ENCODE data around the gene LTB4R.
A peak's percentile ranks its signal among the peaks of the same experiment; 100 is the strongest.

LTB4R gene

DNA sequence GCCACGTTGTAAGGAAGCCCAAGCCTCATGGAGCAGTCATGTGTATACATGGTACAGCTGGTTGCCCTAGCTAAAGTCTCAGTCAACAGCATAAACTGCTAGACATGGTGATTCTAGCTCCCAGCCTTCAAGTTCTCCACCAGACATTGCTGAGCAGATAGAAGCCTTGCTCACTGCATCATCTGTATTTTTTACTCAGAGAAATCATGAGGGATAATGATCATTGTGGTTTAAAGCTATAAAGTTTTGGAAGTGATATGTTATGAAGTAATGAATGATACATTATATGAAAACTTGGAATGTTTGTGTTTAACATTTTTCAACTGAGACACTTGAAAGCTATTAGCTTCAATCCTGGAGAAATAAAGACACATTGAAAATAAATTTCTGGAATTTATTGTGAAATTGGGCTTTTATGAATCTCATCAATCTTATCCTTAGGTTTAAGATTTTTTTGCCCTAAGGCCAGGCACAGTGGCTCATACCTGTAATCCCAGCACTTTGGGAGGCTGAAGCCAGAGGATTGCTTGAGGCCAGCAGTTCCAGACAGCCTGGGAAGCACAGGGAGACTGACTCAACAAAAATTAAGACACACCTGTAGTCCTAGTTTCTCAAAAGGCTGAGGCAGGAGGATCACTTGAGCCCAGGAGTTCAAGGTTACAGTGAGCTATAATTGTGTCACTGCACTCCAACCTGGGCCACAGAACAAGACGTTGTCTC lies 51.1 kb downstream of the LTB4R start:
- TF ChIP-seq, protein P1, sequence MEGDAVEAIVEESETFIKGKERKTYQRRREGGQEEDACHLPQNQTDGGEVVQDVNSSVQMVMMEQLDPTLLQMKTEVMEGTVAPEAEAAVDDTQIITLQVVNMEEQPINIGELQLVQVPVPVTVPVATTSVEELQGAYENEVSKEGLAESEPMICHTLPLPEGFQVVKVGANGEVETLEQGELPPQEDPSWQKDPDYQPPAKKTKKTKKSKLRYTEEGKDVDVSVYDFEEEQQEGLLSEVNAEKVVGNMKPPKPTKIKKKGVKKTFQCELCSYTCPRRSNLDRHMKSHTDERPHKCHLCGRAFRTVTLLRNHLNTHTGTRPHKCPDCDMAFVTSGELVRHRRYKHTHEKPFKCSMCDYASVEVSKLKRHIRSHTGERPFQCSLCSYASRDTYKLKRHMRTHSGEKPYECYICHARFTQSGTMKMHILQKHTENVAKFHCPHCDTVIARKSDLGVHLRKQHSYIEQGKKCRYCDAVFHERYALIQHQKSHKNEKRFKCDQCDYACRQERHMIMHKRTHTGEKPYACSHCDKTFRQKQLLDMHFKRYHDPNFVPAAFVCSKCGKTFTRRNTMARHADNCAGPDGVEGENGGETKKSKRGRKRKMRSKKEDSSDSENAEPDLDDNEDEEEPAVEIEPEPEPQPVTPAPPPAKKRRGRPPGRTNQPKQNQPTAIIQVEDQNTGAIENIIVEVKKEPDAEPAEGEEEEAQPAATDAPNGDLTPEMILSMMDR (IDR thresholded peaks at IDR 0.05; ENCODE audit: low read depth, low read length) = no peak
- no peak overlapping the region for H3K4me3 ChIP-seq (ENCODE audit: low read depth, low read length)

DNA sequence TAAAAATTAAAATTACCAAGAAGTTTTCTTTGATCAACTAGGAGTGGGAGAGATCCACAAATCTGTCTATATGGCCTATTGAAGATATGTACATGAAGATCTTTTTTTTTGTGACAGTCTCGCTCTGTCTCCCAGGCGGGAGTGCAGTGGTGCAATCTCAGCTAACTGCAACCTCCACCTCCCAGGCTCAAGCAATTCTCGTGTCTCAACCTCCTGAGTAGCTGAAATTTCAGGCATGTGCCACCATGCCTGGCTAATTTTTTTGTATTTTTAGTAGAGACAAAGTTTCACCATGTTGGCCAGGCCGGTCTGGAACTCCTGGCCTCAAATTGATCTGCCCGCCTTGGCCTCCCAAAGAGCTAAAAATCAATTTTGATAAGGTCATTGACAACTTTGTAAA lies 52.1 kb downstream of the LTB4R start:
- H3K4me3 ChIP-seq (ENCODE audit: low read depth, low read length) = no peak overlapping the region
- TF ChIP-seq, protein P1 (IDR thresholded peaks at IDR 0.05; ENCODE audit: low read depth, low read length) = no peak

- TF ChIP-seq, protein P1 (IDR thresholded peaks at IDR 0.05; ENCODE audit: low read depth, low read length) = no peak
- H3K4me3 ChIP-seq (ENCODE audit: low read depth, low read length) = no peak overlapping the region
Observed at GRCh38 chr14:24364841-24365240, 53.5 kb downstream of the LTB4R start.

- peak overlapping the region; percentile 51 for H3K4me3 ChIP-seq (ENCODE audit: low read depth, low read length)
- TF ChIP-seq, protein P1 (IDR thresholded peaks at IDR 0.05; ENCODE audit: low read depth, low read length) = peak; percentile 86
Observed at GRCh38 chr14:24365600-24366412, 54.5 kb downstream of the LTB4R start.

DNA sequence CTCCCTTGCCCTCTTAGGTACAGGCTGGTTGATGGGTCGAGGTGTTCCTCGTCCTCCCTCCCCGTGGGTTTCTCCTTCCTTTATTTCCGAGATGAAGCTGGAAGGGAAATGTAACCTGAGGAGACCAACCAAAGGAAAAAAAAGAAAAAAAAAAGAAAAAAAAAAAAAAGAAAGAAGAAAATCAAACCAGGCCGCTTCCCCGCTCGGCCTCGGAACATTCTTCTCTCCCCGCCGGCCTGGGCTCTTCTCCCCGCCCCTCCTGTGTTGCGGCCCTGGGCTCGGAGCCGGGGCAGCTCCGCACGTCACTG lies 55.1 kb downstream of the LTB4R start:
- TF ChIP-seq, protein P1 (IDR thresholded peaks at IDR 0.05; ENCODE audit: low read depth, low read length) = no peak
- H3K4me3 ChIP-seq (ENCODE audit: low read depth, low read length) = peak overlapping the region; percentile 51

DNA sequence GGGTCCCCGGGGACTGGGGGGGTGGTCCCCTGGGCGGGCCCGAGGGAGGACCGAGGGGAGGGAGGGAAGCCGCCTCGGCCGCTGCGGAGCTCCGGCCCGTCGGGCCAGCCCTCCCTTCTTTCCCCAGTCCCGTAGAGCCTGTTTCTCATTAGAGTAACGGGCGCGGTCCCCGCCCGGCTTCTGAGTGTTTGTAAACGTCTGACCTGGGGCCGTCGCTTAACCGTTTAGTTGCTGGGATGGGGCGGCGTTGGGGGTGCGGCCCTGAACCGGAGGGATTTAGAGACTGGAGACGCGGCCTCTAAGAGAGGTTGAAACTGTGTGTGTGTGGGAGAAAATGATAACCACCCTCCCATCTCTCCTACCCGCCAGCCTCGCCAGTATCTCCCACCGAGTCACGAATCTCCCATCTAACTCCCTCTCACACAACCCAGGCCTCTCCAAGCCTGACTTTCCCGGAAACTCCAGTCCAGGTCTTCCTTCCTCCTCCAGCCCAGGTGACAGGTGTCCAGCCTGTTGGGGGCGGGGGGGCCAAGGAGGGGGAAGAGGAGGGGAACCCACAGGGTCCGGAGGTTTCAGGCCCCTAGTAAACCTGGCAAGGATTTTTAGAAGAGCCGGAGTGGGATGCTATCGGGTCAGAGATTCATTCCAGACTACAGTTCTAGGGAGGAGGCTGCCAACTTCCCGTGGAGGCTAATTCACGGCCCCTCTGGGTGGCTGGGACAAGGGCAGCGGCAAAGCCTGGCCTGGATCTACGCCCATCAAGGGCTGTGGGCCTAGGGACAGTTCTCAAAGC lies 55.6 kb downstream of the LTB4R start:
- TF ChIP-seq, protein P1 (IDR thresholded peaks at IDR 0.05; ENCODE audit: low read depth, low read length) = no peak
- peak overlapping the region; percentile 51 for H3K4me3 ChIP-seq (ENCODE audit: low read depth, low read length)

Measured in WI38 (cell line).